ENCODE data around the gene FBXL13.
"Not testable (repeated sequence)": the region's sequence is repeated elsewhere in the genome, so short reads cannot be mapped to it uniquely, and the experiment has no call there.

Gene FBXL13

GRCh38 chr7:103020876-103021275 is 53.7 kb downstream of the FBXL13 start:
- DNase-seq: not testable (repeated sequence)

GRCh38 chr7:103018295-103018694 is 56.3 kb downstream of the FBXL13 start:
- not testable (repeated sequence) for DNase-seq

- DNase-seq: no peak
Measured at GRCh38 chr7:103011650-103012049, 62.9 kb downstream of the FBXL13 start.

GRCh38 chr7:103010211-103010610 is 64.4 kb downstream of the FBXL13 start:
- no peak for DNase-seq

- DNase-seq: no peak
Measured at GRCh38 chr7:103009466-103010185, 65.0 kb downstream of the FBXL13 start.

GRCh38 chr7:103003004-103003403 is 71.6 kb downstream of the FBXL13 start:
- no peak for DNase-seq

GRCh38 chr7:103001210-103001609 is 73.4 kb downstream of the FBXL13 start:
- DNase-seq: no peak

- DNase-seq: no peak
Measured at GRCh38 chr7:102996957-102997356, 77.6 kb downstream of the FBXL13 start.

GRCh38 chr7:102995609-102996008 is 79.0 kb downstream of the FBXL13 start:
- DNase-seq: not testable (repeated sequence)

- DNase-seq: no peak
Measured at GRCh38 chr7:102994567-102994966, 80.0 kb downstream of the FBXL13 start.

GRCh38 chr7:102993718-102994029 is 80.9 kb downstream of the FBXL13 start:
- DNase-seq: no peak

GRCh38 chr7:102992938-102993717 is 81.5 kb downstream of the FBXL13 start:
- no peak for DNase-seq

GRCh38 chr7:102992509-102992937 is 82.1 kb downstream of the FBXL13 start:
- no peak for DNase-seq

GRCh38 chr7:102991540-102992214 is 82.9 kb downstream of the FBXL13 start:
- DNase-seq: no peak

GRCh38 chr7:102991077-102991539 is 83.5 kb downstream of the FBXL13 start:
- no peak for DNase-seq

GRCh38 chr7:102990642-102991041 is 84.0 kb downstream of the FBXL13 start:
- DNase-seq: no peak

GRCh38 chr7:102988631-102989560 is 85.7 kb downstream of the FBXL13 start:
- DNase-seq: no peak

- no peak for DNase-seq
Measured at GRCh38 chr7:102988088-102988487, 86.5 kb downstream of the FBXL13 start.

GRCh38 chr7:102985176-102985783 is 89.3 kb downstream of the FBXL13 start:
- DNase-seq: no peak

- no peak for DNase-seq
Measured at GRCh38 chr7:102983602-102984001, 91.0 kb downstream of the FBXL13 start.

GRCh38 chr7:102982235-102982634 is 92.4 kb downstream of the FBXL13 start:
- DNase-seq: no peak

GRCh38 chr7:102981451-102981850 is 93.1 kb downstream of the FBXL13 start:
- DNase-seq: no peak
